HG03066 (cell line): ENCODE data around the gene TRIM14.
"Not testable (repeated sequence)": the region's sequence is repeated elsewhere in the genome, so short reads cannot be mapped to it uniquely, and the experiment has no call there.

Experiments used
- ATAC-seq: cut with Tn5 transposase; IDR thresholded peaks from one replicate; pipeline ENCODE4 v1.9.1; 2021; ENCODE audit warnings: low read depth; ENCODE audit not compliant: unreplicated experiment

Gene TRIM14

DNA sequence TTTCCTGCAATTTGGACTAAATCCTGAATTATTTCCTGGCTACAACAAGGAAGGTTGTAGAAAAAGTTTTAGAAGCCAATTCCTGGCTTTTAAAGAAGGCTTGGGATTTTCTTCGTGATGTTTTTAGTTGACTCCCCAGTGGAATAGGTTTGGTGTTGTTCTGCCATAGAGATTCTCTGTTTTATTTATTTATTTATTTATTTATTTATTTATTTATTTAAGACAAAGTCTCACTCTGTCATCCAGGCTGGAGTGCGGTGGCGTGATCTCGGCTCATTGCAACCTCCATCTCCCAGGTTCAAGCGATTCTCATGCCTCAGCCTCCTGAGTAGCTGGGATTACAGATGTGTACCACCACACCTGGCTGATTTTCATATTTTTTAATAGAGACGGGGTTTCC lies 1.9 kb downstream of the TRIM14 start:
- ATAC-seq = not testable (repeated sequence)

DNA sequence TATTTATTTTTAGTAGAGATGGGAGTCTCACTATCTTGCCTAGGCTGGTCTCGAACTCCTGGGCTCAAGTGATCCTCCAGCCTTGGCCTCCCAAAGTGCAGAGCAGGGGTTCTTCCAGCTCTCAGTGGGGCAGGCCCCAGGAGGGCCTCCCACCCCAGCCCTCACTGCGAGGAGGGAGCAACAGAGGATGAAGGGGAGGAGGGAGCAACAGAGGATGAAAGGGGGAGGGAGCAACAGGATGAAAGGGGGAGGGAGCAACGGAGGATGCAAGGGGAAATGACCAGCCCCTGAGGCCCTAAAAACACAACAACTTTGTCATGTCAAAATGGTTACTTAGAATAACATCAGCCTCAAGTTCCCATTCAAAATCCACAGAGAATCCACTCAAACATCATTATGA lies 10.0 kb downstream of the TRIM14 start:
- no peak for ATAC-seq

DNA sequence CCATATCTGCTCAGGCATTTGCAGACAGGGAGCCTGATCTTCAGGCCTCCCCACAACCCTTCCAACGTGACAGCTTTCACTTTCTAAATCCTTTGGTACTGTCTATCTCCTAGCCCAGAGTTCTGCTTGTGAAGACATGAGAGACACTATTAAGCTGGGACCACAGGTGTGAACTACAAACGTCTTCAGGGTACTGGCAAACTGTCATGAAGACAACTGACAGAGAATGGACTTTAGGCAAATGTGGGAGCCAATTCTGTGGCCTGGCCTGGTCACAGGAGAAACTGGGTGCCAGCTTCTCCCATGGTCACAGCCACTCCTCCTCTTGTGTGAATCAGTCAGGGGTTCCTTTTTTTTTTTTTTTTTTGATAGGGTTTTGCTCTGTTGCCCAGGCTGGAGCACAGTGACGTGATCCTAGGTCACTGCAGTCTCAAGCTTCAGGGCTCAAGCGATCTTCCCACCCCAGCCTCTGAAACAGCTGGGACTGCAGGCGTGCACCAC lies 10.4 kb downstream of the TRIM14 start:
- ATAC-seq = peak; percentile 81

DNA sequence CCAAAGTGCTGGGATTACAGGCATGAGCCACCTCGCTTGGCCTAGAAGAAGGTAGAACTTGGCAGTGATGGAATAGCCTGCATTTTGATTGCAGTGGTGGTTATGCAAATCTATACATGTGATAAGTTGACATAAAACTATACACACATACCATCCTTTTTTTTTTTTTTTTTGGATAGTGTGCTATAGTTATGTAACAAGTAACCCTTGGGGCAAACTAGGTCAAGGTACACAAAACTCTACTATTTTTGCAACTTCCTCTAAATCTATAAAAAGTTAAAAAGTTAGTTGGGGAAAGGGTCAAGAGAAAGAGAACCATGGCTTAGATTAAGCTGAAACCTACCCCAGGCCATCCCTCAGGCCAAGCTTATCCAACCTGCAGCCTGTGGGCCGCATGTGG lies 11.1 kb downstream of the TRIM14 start:
- no peak for ATAC-seq

DNA sequence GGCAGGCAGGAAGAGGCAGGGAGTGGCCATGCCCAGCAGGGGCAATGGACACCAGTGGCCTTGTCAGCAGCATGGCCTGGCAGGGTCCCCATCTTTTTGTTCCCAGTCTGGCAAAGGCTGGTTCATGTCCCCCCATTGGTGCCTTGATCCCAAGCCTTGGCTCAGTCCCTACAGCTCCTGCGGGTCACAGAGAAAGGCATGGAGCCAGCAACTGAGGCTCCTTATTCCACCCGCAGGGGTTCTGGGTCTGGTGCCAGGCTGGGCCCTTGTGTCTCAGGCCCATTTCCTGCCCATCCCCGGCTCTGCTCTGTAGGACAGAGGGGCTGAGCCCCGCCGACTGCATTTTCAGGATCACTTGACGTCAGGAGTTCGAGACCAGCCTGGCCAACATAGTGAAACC lies 14.0 kb downstream of the TRIM14 start:
- ATAC-seq = no peak

DNA sequence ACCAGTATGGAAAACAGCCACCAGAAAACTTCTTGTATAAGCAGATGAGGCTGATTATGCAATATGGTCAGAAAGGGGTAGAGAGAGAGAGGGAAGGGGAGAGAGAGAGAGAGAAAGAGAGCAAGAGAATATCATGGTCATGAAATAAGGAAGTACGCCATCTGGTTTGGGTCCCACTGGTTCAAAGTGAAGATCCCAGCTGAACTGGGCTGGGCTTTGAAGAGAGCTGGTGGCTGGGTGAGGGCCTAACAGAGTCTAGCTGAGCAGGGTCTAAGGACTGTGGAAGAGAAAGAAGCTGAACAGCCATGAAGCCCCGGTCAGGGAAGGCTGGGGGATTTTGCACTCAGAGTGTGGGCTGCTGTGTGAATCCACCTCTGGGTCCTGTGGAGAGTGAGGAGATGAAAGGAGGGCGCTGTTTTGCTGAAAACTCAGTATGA lies 14.6 kb downstream of the TRIM14 start:
- no peak for ATAC-seq

DNA sequence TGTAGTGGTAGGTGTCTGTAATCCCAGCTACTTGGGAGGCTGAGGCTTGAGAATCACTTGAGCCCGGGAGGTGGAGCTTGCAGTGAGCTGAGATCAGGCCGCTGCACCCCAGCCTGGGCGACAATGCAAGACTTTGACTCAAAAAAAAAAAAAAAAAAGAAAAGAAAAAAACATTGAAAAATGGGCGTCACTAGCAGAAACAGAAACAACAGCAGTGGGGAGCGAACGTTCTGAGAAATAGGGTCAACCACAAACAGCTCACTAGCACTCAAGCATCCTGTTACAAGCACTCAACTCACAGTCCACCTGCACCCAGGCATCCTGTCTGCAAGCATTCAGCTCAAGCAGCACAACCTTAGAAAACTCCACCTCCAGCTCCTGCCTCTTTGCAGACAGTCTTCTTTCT lies 17.2 kb downstream of the TRIM14 start:
- ATAC-seq = peak; percentile 98

DNA sequence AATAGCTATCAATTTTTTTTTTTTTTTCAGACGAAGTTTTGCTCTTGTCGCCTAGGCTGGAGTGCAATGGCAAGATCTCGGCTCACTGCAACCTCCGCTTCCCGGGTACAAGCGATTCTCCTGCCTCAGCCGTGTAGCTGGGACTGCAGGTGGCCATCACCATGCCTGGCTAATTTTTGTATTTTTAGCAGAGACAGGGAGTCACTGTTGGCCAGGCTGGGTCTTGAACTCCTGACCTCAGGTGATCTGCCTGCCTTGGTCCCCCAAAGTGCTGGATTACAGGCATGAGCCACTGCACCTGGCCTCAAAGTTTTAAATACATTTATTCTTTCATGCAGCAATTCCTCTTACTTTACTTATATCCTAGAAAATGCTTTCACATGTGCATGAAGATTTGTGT lies 17.6 kb downstream of the TRIM14 start:
- no peak for ATAC-seq

DNA sequence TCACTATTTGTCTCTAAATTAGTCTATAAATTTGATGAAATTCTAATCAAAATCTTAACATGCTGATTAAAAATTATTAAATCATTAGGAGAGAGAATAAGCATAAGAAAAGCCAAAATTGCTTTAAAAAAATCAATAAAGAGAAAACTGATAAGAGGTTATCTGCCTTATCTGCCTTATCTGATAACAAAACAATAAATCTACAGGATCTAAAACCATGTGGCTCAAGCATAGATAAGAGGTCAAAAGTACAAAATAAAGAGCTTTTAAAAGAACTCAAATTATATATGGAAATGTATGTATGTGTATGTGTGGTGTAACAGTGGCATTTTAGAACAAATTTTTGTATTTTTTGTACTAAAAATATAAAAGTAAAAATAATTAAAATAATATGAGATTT lies 18.6 kb downstream of the TRIM14 start:
- ATAC-seq = no peak

DNA sequence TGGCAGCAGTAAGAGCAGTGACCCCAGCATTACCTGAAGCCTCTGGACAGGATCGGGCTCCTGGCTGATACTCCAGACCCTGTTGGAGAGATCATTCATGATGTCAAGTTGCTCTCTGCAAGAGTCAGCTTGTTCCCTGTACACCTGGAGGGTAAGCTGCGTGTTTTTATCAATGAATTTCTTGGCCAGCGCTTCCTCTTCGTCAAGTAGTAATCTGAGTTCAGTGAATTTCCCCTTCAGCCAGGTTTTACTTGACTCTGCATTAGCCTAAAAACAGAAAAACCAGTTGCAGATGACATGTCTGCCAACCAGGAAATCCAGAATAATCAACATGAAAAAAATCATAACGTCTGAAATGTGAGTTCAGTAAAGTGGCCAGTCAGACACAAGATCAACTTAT lies 19.1 kb downstream of the TRIM14 start:
- ATAC-seq = no peak

DNA sequence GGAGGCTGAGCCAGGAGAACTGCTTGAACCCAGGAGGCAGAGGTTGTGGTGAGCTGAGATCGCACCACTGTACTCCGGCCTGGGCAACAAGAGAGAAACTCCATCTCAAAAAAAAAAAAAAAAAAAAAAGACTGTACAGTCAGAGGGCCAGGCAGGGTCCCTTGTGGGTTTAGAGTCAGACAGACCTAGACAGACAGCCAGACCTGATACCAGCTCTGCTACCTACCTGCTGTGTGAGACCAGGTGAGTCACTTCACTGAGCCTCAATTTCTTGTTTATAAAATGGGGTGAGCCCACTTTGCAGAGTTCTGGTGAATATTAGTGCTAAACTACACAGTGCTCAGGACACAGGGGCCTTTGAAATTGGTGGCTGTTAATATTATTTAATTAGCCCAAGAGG lies 19.7 kb downstream of the TRIM14 start:
- no peak for ATAC-seq

DNA sequence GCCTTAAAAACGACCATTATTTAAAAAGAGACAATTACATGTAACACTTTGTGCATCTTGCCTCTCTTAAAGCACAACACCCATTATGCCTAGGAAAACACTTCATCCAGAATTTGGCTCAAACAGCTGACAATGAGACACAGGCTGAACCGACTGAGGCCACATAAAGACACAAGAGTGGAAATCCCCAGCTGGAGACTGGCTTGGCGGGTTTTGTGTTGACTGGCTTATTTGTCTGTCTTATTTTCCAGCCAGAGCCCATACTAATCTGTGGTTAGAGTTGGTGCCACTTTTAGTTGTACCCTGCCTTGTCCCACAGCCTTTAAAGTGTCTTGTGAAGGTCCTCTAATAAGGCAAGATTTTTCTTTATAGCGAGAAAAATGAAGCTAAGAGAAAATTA lies 21.2 kb downstream of the TRIM14 start:
- ATAC-seq = no peak

DNA sequence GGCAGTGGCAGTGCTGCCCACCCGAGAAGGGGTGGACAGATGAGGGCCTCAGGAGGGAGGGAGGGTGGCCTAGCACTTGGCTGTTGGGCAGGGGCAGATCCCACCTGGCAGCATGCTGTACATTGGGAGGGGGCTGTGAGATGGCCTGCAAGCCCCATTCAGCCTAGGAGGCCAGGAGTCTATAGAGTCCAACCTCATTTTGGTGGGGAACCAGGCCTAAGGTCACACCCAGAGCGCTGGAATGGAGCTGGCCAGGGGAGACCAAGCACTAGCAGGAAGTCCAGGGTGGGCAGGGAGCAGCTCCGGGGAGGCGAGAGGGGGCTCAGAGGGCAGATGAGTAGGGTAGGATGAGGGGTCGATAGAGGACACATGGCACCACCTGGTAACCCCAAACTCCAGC lies 22.9 kb downstream of the TRIM14 start:
- no peak for ATAC-seq

DNA sequence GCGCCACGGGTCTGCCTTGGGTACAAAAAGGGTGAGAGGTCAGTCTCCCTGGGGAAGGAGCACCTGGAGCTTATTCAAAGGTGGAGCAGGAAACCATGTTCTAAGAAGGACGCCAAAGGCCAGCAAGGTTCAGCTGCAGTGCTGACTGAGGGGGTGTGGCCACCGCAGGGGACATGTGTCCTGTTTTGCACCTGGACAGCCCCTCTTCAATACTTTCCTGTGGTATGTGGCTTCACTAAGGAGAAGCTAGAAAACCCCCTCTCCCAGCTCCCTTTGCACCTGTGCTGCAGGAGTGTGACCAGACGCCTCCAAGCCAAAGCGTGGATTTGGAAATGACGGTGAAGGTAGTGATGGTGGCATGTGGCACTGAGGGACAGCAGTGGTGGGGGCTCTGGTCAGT lies 23.6 kb downstream of the TRIM14 start:
- no peak for ATAC-seq

DNA sequence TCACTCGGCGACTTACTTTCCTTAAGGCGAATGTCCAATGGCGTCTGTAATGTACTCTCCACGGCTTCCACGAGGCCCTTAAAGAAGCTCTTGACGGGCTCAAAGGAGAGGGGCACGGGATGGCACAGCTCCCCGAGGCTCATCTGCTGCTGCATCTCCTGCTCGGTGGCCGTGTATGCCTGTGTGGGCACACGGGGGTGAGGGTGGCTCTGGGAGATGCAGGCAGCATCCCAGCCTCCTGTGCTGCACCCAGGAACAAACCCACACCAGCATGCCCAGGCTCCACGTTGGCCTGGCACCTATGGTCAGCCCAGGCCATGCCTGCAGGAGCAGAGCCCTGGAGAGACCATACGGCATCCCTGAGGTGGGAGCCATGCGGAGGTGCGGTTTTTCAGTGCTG lies 24.2 kb downstream of the TRIM14 start:
- ATAC-seq = no peak

DNA sequence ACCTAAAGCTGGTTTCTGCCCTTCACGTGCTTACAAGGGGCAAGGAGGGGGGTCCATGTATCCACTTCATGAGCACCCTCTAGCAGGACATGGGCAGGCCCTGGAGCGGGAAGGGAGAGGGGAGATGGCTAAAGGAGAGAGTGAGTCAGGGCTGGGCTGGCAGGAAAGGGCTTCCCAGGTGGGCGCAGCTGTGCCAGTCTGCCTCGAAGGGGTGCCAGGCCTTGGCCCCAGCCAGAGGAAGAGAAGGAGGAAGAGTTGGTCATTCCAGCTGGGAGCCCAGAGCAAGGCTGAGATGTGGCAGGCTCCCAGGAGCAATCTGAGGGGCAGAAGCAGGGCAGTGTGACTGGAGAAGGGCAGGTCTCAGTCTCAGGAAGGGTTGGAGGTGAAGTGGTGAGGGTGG lies 24.7 kb downstream of the TRIM14 start:
- ATAC-seq = no peak

DNA sequence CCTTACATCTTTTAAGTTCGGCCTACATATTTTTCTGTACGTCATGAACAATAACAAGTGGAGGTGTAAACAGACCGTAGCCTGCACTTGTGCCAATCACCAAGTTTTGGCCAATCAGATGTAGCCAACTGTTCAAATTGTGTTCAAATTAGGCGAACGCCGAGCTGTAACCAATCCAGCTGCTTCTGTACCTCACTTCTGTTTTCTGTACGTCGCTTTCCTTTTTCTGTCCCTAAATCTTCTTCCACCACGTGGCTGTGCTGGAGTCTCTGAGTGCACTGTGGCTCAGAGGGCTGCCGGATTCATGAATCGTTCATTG lies 26.4 kb downstream of the TRIM14 start:
- no peak for ATAC-seq

DNA sequence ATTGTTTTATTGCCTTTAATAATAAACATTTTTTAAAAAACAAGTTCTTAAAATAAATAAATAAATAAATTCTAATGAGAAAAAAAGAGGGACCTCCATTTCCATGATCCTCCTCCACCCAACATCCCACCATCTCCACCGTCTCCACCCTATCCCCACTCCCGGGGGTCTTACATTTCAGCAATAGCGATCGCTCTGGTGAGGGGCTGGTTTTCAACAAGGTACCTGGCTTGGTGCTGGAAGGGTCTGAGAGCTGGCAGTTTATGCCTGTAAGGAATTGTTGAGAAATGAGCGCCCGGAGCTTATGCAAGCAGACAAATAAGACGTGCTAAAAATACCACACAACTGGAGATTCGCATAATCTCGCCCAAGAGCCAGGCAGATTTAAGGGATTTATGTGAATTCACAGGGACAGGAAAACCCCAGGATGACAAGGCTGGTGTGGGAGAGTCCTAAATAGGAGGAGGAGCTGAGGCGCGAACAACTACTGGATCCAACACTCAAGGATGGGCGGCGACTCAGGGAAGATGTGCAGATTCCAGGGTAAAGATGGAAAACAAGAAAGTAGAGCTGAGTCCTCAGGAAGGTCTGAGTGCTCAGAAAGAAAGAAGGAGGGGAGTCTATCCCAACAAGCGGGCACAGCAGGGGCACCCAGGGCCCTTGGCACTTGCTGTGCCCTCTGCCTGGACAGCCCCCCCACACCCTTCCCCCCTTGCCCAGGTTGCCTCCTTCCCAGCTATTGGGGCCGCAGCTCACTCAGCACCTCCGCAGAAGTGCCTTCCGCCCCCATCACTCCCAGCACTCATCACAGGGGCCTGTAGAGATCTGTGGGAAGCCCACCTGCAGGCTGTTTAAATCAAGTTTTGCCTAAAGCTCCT lies 27.0 kb downstream of the TRIM14 start:
- ATAC-seq = no peak

DNA sequence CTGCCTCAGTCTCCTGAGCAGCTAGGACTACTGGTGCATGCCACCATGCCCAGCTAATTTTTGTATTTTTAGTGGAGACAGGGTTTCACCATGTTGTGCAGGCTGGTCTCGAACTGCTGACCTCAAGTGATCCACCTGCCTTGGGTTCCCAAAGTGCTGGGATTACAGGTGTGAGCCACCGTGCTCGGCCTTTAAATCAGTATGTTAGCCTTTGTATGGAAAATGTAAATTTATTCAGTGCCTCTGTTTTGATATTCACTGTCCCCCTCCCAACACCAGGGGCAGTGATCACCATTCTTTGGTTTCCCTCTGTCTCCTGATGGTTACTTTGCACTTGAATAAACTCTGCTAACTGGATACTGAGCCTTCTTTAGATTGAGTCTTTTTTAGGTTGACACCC lies 28.3 kb downstream of the TRIM14 start:
- ATAC-seq = not testable (repeated sequence)

DNA sequence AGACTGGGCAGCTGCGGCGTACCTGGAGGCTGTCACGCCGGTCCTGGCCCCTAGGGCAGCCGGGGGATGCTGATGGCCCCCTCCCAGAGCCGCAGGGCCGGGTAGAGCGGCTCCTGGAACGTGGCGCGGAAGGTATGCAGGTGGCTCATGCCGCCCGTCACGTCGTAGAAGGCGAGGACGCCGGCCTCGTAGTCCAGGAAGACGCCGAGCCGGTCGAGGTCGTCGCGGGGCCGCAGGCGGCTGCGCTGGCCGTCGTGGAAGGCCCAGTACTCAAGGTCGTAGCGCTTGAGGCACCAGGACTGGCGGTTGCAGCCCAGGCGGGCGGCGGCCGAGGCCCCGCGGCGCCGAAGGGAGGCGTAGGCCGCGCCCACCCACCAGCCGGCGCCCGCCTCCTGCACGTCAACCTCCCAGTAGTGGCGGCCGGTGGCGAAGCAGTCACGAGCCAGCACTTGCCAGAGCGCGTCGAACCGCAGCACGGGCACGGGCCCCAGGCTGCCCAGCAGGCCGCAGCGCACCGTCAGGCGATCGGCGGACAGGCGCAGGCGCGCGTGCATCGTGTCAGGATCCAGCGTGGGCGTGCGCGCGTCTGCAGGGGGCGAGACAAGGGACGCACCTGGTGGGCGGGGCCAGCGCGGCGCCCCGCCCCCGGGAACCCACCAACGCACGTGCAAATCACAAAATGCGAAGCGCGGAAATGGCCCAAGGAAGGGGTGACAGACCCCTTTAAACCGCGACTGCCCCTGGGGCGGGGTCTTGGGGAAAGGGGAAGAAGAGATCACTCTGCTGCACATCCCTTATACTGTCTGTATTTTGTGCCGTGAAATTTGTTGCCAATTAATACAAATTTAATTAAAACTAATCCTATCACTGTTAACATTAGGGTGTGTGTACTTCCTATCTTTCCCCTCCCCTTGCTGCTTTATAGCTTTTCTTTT lies 31.3 kb downstream of the TRIM14 start:
- ATAC-seq = no peak

DNA sequence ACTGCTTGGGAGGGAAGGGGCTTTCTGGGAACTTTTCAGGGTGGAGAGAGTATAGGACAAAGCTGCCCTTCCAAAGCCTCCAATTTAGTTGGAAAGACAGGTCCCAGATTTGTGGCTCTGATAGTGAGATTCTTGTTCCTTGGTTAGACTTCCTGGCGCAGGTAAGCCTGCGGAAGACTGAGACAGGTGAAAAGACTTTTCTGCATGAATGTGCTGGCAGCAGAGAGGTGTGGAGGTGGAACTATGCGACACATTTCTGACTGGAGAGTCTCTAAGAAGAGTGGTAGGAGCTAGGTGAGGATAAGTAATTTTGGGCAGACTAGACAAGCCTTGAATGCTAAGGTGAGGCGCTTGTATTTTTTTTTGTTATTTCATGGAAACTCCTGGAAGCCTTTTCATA lies 32.6 kb downstream of the TRIM14 start:
- no peak for ATAC-seq

DNA sequence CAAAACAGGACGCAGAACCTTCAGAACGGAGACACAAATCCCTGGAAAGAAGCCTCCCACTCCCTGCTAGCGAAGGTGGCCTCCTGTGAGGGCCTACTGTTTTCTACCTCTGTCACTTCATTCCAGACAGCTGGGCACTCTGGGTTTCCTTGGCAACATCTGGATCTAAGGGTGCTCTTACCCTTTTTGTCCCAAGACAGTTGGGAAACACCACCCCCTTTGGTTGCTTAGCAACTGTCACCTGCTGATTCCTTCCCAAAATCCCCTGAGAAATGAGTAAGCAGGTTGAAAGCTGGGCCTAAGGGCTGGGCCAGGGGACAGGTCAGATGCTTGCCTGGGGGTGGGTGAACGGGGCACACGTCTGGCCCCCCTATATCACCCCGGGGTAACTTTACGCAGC lies 33.1 kb downstream of the TRIM14 start:
- ATAC-seq = no peak
